ENCODE results near the gene CDC27. TPM values are rescaled to one million over a fixed set of nuclear protein-coding genes. Genes with fewer than 3 reads are reported as not detected.
A peak's percentile ranks its signal among the peaks of the same experiment; 100 is the strongest.

CDC27 gene
- total and polyA plus RNA-seq, 2 of the 4 experiments (the other 2 are of a cell fraction): 47.7 to 190 TPM

DNA sequence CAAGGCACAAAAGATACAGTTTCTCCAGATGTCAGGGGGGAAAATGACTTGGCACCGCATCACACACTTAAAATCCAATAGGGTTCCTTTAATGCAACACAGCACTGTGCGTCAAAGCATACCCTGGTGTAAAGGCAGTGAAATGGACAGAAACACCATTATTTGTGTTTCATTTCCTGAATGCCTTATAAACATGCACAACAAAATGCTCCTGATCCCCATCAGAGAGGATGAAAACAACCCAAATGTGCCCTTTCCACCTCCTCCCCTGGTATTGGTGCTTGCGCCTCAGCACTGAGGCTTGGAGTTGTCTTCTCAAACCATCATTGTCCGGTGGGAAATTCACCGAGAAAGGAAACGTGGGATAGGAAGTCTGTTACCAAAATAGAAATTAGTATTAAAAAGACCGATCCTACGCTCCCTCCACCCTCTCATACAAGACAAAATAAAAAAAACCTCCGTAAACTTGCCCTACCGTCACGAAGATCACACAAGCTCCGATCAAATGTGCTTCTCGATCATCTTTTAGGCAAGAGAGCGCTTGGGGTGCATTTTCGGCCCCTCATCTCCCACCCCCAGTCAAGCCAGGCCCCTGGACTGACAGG, 722 bp downstream of the CDC27 start:
- Histone ChIP-seq H2AK5ac (ENCODE audit: low read depth, low read length) (peak overlapping the region; percentile 96), H2BK120ac (ENCODE audit: low read depth, low read length) (peak overlapping the region; percentile 67), H4K20me1 (ENCODE audit: insufficient read depth, low read length) (peaks cover 47% of the 10 kb centered on the region), H3K27ac (ENCODE audit: insufficient read depth, low read length) (peak overlapping the region; percentile 92), H3K4me1 (ENCODE audit: control insufficient read depth, insufficient read depth, low read length) (peaks cover 3% of the 10 kb centered on the region), H3K9me1 (ENCODE audit: insufficient read depth, low read length) (peaks cover 4% of the 10 kb centered on the region), H4K8ac (ENCODE audit: low read depth in 2 of 2, low read length in 2 of 2) (peak overlapping the region; percentile 89 to 91), H4K5ac (ENCODE audit: low read depth, low read length) (peak overlapping the region; percentile 76), H3K36me3 (ENCODE audit: control insufficient read depth, insufficient read depth, low read length) (no peaks in the 10 kb centered on the region), H3K27me3 (ENCODE audit: control insufficient read depth, insufficient read depth, low read length) (no peaks in the 10 kb centered on the region), H3K4me2 (ENCODE audit: low read depth, low read length) (peak overlapping the region; percentile 96), H3K4me3 (ENCODE audit: insufficient read depth, low read depth, low read length) (peak overlapping the region; percentile 75), H2BK15ac (ENCODE audit: low read depth, low read length) (peak overlapping the region; percentile 59), H4K91ac (ENCODE audit: insufficient read depth, low read depth, low read length) (peak overlapping the region; percentile 98), H3K4ac (ENCODE audit: low read depth, low read length) (peak overlapping the region; percentile 93), H2BK20ac (ENCODE audit: low read depth, low read length) (no peak overlapping the region), H3K79me1 (ENCODE audit: low read depth in 1 of 2, low read length in 2 of 2) (peaks cover 0 to 19% of the 10 kb centered on the region in 2 experiments; a peak in 2 of 4 replicates), H2AFZ (replicated peaks; ENCODE audit: low read length, poor library complexity) (peak overlapping the region; percentile 96), H3K56ac (ENCODE audit: extremely low read depth, insufficient read depth, low read length) (peak overlapping the region; percentile 99), H2AK9ac (replicated peaks; ENCODE audit: low read depth, low read length, poor library complexity) (peak overlapping the region; percentile 99), H3K23ac (ENCODE audit: low read depth, low read length) (peak overlapping the region; percentile 98), H3K18ac (ENCODE audit: low read depth, low read length) (peak overlapping the region; percentile 73), H3K9me3 (ENCODE audit: control insufficient read depth, insufficient read depth, low read length) (no peaks in the 10 kb centered on the region), H3K9ac (ENCODE audit: low read depth, low read length) (peak overlapping the region; percentile 94), H3K14ac (replicated peaks; ENCODE audit: low read depth, low read length) (peak overlapping the region; percentile 94), H2BK5ac (ENCODE audit: low read depth, low read length, poor library complexity, severe bottlenecking) (peak overlapping the region; percentile 96)
- dilution Hi-C loops (cut with HindIII; ENCODE audit: low sequenced_read_pairs, unreplicated experiment): no loop called here
- DNase-seq (peak; percentile 73), ATAC-seq (ENCODE audit: low read depth) (no peak)
- ChIA-PET POLR2A (ENCODE audit: unreplicated experiment) (no interaction called here), CTCF (no interaction called here)
- intact Hi-C loops (cut with micrococcal nuclease): loop anchor here (5.0 kb wide), 1 partner anchor 129 kb away; no protein-coding TSS in a partner anchor
- in situ Hi-C loops (cut with MboI; ENCODE audit: low sequenced_read_pairs): no loop called here
- BruUV-seq (replicated peaks): TSS peak; percentile 63
- TF ChIP-seq CEBPB (IDR thresholded peaks at IDR 0.05; ENCODE audit: low read depth, low read length) (0 out of 2 replicates have a peak, but pooled peaks have one; percentile 38), RFX5 (IDR thresholded peaks at IDR 0.05; ENCODE audit: low read depth, low read length) (no peak), RCOR1 (IDR thresholded peaks at IDR 0.05; ENCODE audit: insufficient replicate concordance, low read length) (no peak), MAZ (IDR thresholded peaks at IDR 0.05; ENCODE audit: borderline replicate concordance, low read depth, low read length) (no peak), BHLHE40 (IDR thresholded peaks at IDR 0.05; ENCODE audit: low read depth, low read length) (no peak), USF2 (IDR thresholded peaks at IDR 0.05; ENCODE audit: low read depth, low read length) (no peak), RAD21 (IDR thresholded peaks at IDR 0.05; ENCODE audit: low read length) (no peak), MAFK (IDR thresholded peaks at IDR 0.05; ENCODE audit: low read depth, low read length) (no peak), CHD1 (IDR thresholded peaks at IDR 0.05; ENCODE audit: low read depth, low read length) (no peak; the same call in 1 of the 2 replicates), MXI1 (IDR thresholded peaks at IDR 0.05; ENCODE audit: borderline replicate concordance, low read depth, low read length) (no peak), POLR2A (IDR thresholded peaks at IDR 0.05; ENCODE audit: low read depth, low read length) (peak; percentile 84), NFE2L2 (IDR thresholded peaks at IDR 0.05; ENCODE audit: low read depth, low read length) (no peak), FOS (IDR thresholded peaks at IDR 0.05; ENCODE audit: low read depth, low read length) (no peak)
- 0% methylated on average over 7 of the region's 15 CpGs; no CpG with 5 or more reads in 1 of the 2 experiments for WGBS, 2 experiments (ENCODE audit: extremely low coverage in 2 of 2, insufficient read length in 1 of 2)
